HG03159 (cell line): ENCODE results near the gene TANGO2.

Experiments used
- ATAC-seq: cut with Tn5 transposase; IDR thresholded peaks from one replicate; pipeline ENCODE4 v1.9.1; 2021; ENCODE audit warnings: mild to moderate bottlenecking, moderate library complexity; ENCODE audit not compliant: unreplicated experiment

TANGO2 gene

GRCh38 chr22:20039683-20040325, 18.9 kb downstream of the TANGO2 start:
- no peak for ATAC-seq

- ATAC-seq: no peak
Measured at GRCh38 chr22:20040327-20041200, 19.7 kb downstream of the TANGO2 start.

GRCh38 chr22:20043057-20043996, 22.4 kb downstream of the TANGO2 start:
- ATAC-seq: no peak

GRCh38 chr22:20043997-20044342, 23.1 kb downstream of the TANGO2 start:
- ATAC-seq: no peak

GRCh38 chr22:20044495-20045151, 23.7 kb downstream of the TANGO2 start:
- no peak for ATAC-seq

GRCh38 chr22:20046730-20047129, 25.8 kb downstream of the TANGO2 start:
- ATAC-seq: no peak

- ATAC-seq: no peak
Measured at GRCh38 chr22:20051927-20052308, 31.0 kb downstream of the TANGO2 start.

GRCh38 chr22:20052309-20053259, 31.7 kb downstream of the TANGO2 start:
- ATAC-seq: no peak

- ATAC-seq: no peak
Measured at GRCh38 chr22:20053407-20054033, 32.6 kb downstream of the TANGO2 start.

- ATAC-seq: no peak
Measured at GRCh38 chr22:20054034-20054427, 33.1 kb downstream of the TANGO2 start.

- ATAC-seq: no peak
Measured at GRCh38 chr22:20054485-20054884, 33.6 kb downstream of the TANGO2 start.

GRCh38 chr22:20055144-20055543, 34.2 kb downstream of the TANGO2 start:
- ATAC-seq: no peak

- no peak for ATAC-seq
Measured at GRCh38 chr22:20055654-20056053, 34.7 kb downstream of the TANGO2 start.

GRCh38 chr22:20056161-20056560, 35.3 kb downstream of the TANGO2 start:
- no peak for ATAC-seq

- no peak for ATAC-seq
Measured at GRCh38 chr22:20056696-20057386, 35.9 kb downstream of the TANGO2 start.

- ATAC-seq: no peak
Measured at GRCh38 chr22:20057596-20058268, 36.8 kb downstream of the TANGO2 start.

- no peak for ATAC-seq
Measured at GRCh38 chr22:20058989-20059770, 38.3 kb downstream of the TANGO2 start.
